ENCODE measurements around the gene LIPA. TPM values are rescaled to one million over a fixed set of nuclear protein-coding genes. Genes with fewer than 3 reads are reported as not detected.

LIPA gene
- total RNA-seq, 1 donor, result 46.7 TPM

DNA sequence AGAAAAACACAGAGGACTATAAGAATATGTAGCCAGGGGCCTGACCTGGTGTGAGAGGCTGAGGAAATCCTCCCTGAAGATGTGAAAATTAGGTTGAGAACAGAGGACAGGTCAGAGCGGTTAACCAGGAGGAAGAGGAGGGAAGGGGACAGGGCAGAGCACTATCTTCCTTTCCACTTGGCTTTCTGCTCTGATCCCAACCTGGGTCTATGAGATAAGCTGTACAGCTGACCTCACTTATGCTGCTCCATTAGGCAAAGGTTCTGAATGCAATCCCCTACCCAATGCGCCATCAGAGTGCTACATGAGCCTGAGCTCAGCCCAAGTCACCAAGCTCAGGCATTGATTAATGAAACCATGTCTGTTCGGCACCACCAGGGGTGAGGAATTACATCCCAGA lies 10.5 kb downstream of the LIPA start:
- no peak for DNase-seq (ENCODE audit: insufficient read length, low spot score, missing footprints)
- TF ChIP-seq, protein P1, sequence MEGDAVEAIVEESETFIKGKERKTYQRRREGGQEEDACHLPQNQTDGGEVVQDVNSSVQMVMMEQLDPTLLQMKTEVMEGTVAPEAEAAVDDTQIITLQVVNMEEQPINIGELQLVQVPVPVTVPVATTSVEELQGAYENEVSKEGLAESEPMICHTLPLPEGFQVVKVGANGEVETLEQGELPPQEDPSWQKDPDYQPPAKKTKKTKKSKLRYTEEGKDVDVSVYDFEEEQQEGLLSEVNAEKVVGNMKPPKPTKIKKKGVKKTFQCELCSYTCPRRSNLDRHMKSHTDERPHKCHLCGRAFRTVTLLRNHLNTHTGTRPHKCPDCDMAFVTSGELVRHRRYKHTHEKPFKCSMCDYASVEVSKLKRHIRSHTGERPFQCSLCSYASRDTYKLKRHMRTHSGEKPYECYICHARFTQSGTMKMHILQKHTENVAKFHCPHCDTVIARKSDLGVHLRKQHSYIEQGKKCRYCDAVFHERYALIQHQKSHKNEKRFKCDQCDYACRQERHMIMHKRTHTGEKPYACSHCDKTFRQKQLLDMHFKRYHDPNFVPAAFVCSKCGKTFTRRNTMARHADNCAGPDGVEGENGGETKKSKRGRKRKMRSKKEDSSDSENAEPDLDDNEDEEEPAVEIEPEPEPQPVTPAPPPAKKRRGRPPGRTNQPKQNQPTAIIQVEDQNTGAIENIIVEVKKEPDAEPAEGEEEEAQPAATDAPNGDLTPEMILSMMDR (IDR thresholded peaks at IDR 0.05; ENCODE audit: extremely low read depth, low read depth, low read length), result no peak

DNA sequence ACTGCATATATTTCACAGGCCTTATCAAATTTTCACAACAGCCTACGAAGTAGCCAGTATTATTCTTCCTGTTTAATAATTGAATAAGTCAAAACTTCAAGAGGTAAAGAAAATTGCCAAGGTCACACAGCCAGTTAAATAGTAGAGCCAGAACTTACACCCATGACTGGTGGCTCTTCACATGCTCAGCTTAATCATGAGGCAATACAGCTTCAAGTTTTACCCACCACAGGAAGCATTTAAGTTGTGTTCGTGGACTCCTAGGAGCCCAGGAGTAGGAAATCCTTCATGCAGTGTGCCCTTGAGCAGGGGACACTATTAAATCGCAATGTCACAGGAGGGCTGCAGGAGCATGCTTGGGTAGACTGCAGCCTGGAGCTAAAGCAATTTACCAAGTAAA lies 11.1 kb downstream of the LIPA start:
- H2AFZ ChIP-seq (ENCODE audit: low read length), result no peak overlapping the region
- H3K4me2 ChIP-seq (ENCODE audit: insufficient read depth, low read length), result no peak overlapping the region
- peaks cover 3% of the 10 kb centered on the region for H3K36me3 ChIP-seq (ENCODE audit: insufficient read depth, low read length)
- no peaks in the 10 kb centered on the region for H3K9me3 ChIP-seq (ENCODE audit: low read depth, low read length)
- H4K20me1 ChIP-seq (ENCODE audit: insufficient read depth, low read length), result no peaks in the 10 kb centered on the region
- no peaks in the 10 kb centered on the region for H3K79me2 ChIP-seq (ENCODE audit: insufficient read depth, low read length)
- H3K27me3 ChIP-seq (ENCODE audit: insufficient read depth, low read length), result no peaks in the 10 kb centered on the region
- no peak overlapping the region for H3K4me3 ChIP-seq (ENCODE audit: insufficient read depth, low read length)
- no peak overlapping the region for H3K27ac ChIP-seq (ENCODE audit: low read depth, low read length)
- TF ChIP-seq, protein P1 (IDR thresholded peaks at IDR 0.05; ENCODE audit: extremely low read depth, low read depth, low read length), result no peak
- H3K4me1 ChIP-seq (ENCODE audit: insufficient read depth, low read length), result no peaks in the 10 kb centered on the region
- DNase-seq (ENCODE audit: insufficient read length, low spot score, missing footprints), result no peak

More for the DNA sequence above, 10.5 kb downstream of the LIPA start:
- H2AFZ ChIP-seq (ENCODE audit: low read length), result no peak overlapping the region
- H4K20me1 ChIP-seq (ENCODE audit: insufficient read depth, low read length), result no peaks in the 10 kb centered on the region
- H3K4me2 ChIP-seq (ENCODE audit: insufficient read depth, low read length), result no peak overlapping the region
- no peaks in the 10 kb centered on the region for H3K9me3 ChIP-seq (ENCODE audit: low read depth, low read length)
- no peaks in the 10 kb centered on the region for H3K27me3 ChIP-seq (ENCODE audit: insufficient read depth, low read length)
- no peak overlapping the region for H3K27ac ChIP-seq (ENCODE audit: low read depth, low read length)
- peaks cover 3% of the 10 kb centered on the region for H3K36me3 ChIP-seq (ENCODE audit: insufficient read depth, low read length)
- H3K4me1 ChIP-seq (ENCODE audit: insufficient read depth, low read length), result no peaks in the 10 kb centered on the region
- no peak overlapping the region for H3K4me3 ChIP-seq (ENCODE audit: insufficient read depth, low read length)
- no peaks in the 10 kb centered on the region for H3K79me2 ChIP-seq (ENCODE audit: insufficient read depth, low read length)

DNA sequence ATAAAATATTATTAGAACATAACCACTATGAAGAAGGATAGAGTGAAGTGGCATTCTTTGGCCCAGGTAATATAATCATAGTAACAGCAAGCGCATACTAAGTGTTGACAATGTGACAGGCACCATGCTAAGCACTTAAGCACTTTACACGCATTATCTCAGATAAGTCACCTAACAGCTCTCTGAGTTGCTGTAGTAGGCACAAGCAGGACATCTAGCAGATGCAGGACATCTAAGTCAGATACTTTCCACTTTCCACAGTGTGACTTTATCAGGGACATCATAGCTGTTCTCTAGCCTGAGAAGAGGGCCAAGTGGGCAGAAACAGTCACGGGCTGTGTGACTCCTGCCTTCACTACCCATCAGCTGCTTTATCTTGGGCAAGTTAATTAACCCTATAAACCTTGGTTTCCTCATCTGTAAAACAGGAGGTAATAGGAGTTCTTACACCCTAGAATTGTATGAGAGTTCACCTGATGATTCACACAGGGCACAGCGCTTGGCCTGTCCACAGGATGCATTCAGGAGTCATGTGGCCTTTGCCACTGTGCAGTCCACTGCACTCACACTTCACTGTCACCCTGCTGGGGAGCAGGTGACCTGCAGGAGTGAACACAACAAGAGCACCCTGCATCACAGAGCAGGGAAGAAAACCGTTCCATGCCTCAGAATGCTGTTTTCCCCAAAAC lies 12.5 kb downstream of the LIPA start:
- Histone ChIP-seq H3K27ac (ENCODE audit: low read depth, low read length) (no peak overlapping the region), H3K4me2 (ENCODE audit: insufficient read depth, low read length) (no peak overlapping the region), H3K27me3 (ENCODE audit: insufficient read depth, low read length) (no peaks in the 10 kb centered on the region), H2AFZ (ENCODE audit: low read length) (no peak overlapping the region), H3K4me1 (ENCODE audit: insufficient read depth, low read length) (no peaks in the 10 kb centered on the region), H3K4me3 (ENCODE audit: insufficient read depth, low read length) (no peak overlapping the region), H4K20me1 (ENCODE audit: insufficient read depth, low read length) (no peaks in the 10 kb centered on the region), H3K36me3 (ENCODE audit: insufficient read depth, low read length) (peaks cover 3% of the 10 kb centered on the region), H3K79me2 (ENCODE audit: insufficient read depth, low read length) (no peaks in the 10 kb centered on the region), H3K9me3 (ENCODE audit: low read depth, low read length) (no peaks in the 10 kb centered on the region)
- TF ChIP-seq, protein P1 (IDR thresholded peaks at IDR 0.05; ENCODE audit: extremely low read depth, low read depth, low read length), result no peak
- DNase-seq (ENCODE audit: insufficient read length, low spot score, missing footprints), result no peak

DNA sequence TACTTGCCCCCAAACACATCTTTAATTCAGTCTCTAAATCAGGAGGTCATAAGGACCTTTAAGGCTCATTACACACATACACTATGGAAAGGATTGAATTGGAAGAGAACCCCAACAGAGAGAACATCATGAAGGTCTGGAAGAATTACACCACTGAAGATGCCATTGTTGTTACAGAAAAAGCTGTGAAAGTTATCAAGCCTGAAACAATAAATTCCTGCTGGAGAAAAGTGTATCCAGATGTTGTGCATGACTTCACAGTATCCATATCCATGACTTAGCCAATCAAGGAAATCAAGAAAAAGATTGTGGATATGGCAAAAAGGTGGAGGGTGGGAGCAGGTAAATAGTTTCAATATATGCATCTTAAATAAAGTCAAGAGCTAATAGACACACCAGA lies 13.7 kb downstream of the LIPA start:
- Histone ChIP-seq H3K27ac (ENCODE audit: low read depth, low read length) (no peak overlapping the region), H3K4me2 (ENCODE audit: insufficient read depth, low read length) (no peak overlapping the region), H3K9me3 (ENCODE audit: low read depth, low read length) (no peaks in the 10 kb centered on the region), H3K4me3 (ENCODE audit: insufficient read depth, low read length) (no peak overlapping the region), H3K4me1 (ENCODE audit: insufficient read depth, low read length) (no peaks in the 10 kb centered on the region), H4K20me1 (ENCODE audit: insufficient read depth, low read length) (no peaks in the 10 kb centered on the region), H3K27me3 (ENCODE audit: insufficient read depth, low read length) (no peaks in the 10 kb centered on the region), H2AFZ (ENCODE audit: low read length) (no peak overlapping the region), H3K79me2 (ENCODE audit: insufficient read depth, low read length) (no peaks in the 10 kb centered on the region), H3K36me3 (ENCODE audit: insufficient read depth, low read length) (peaks cover 3% of the 10 kb centered on the region)
- TF ChIP-seq, protein P1 (IDR thresholded peaks at IDR 0.05; ENCODE audit: extremely low read depth, low read depth, low read length), result no peak
- DNase-seq (ENCODE audit: insufficient read length, low spot score, missing footprints), result no peak

All from osteoblast (primary cell).